Spleen (tissue), 11 donors: ENCODE data around the gene TNFSF13. TPM values are rescaled to one million over a fixed set of nuclear protein-coding genes. Genes with fewer than 3 reads are reported as not detected.

Source experiments
- DNase-seq: peaks from one replicate; pipeline ENCODE4 v3.0.0-alpha.2; 2020
- H3K27ac ChIP-seq, 8 donors: fragments of 200-600 bp; sonication (generic) in 7 of 8; 1 replicate in 4 of 8; 2 replicates in 4 of 8; pipeline versions ENCODE4 v1.5.0 to v1.8.0; 2016 to 2021; ENCODE audit warnings: inconsistent platforms in 4 of 8, mild to moderate bottlenecking in 4 of 8, moderate library complexity in 1 of 8
- H3K27me3 ChIP-seq, 7 donors: fragments of 200-600 bp; sonication (generic) in 6 of 7; replicated peaks in 1 of 7; 1 replicate in 4 of 7; 2 replicates in 3 of 7; pipeline versions ENCODE4 v1.5.0 to v1.8.0; 2016 to 2021; ENCODE audit warnings: inconsistent platforms in 3 of 7, mild to moderate bottlenecking in 1 of 7
- H3K36me3 ChIP-seq, 6 donors: fragments of 200-600 bp; sonication (generic) in 5 of 6; 1 replicate in 4 of 6; 2 replicates in 2 of 6; pipeline versions ENCODE4 v1.5.0 to v1.8.0; 2016 to 2021; ENCODE audit warnings: inconsistent platforms in 2 of 6
- H3K4me1 ChIP-seq, 6 donors: fragments of 200-600 bp; sonication (generic) in 5 of 6; 1 replicate in 3 of 6; 2 replicates in 3 of 6; pipeline versions ENCODE4 v1.5.0 to v1.8.0; 2016 to 2021; ENCODE audit warnings: inconsistent platforms in 3 of 6
- H3K4me3 ChIP-seq, 8 donors: fragments of 200-600 bp; sonication (generic) in 7 of 8; 1 replicate in 4 of 8; 2 replicates in 4 of 8; pipeline versions ENCODE4 v1.5.0 to v1.8.0; 2016 to 2021; ENCODE audit warnings: inconsistent platforms in 4 of 8, mild to moderate bottlenecking in 4 of 8, moderate library complexity in 2 of 8
- H3K9me3 ChIP-seq, 8 donors: fragments of 200-600 bp; sonication (generic) in 7 of 8; 1 replicate in 4 of 8; 2 replicates in 4 of 8; pipeline versions ENCODE4 v1.5.0 to v1.8.0; 2016 to 2021; ENCODE audit warnings: inconsistent platforms in 4 of 8
- CTCF ChIP-seq, 11 experiments: fragments of 200-600 bp in 7 of 11; fragments of 450-650 bp in 4 of 11; sonication (generic) in 4 of 11; IDR thresholded peaks in 8 of 11; conservative IDR thresholded peaks in 3 of 11; 1 replicate in 7 of 11; 2 replicates in 4 of 11; pipeline versions ENCODE4 v1.4.0 to v1.8.0; 2016 to 2021; ENCODE audit warnings: antibody characterized with exemption in 11 of 11, inconsistent platforms in 4 of 11, mild to moderate bottlenecking in 1 of 11
- POLR2A ChIP-seq, 3 donors: fragments of 450-650 bp; IDR thresholded peaks; one replicate each; pipeline ENCODE4 v1.5.1; 2017; ENCODE audit warnings: antibody characterized with exemption in 3 of 3, mild to moderate bottlenecking in 1 of 3
- POLR2AphosphoS5 ChIP-seq, 3 donors: sonication (generic); formaldehyde crosslinking; IDR thresholded peaks; one replicate each; pipeline ENCODE4 v1.5.1; 2017; ENCODE audit warnings: antibody characterized with exemption in 3 of 3
- WGBS, 5 donors: extraction: QIAGEN DNeasy Blood & Tissue Kit in 3 of 5; methylation state at CpG; one replicate each; pipeline versions ENCODE4 v1.1.5 to v1.1.7; 2013 to 2018; 5-methylcytosine and 5-hydroxymethylcytosine counted together
- intact Hi-C: fragments of 100-400 bp; cut with DNase I; formaldehyde crosslinking; loops from one replicate; pipeline ENCODE4 v1.15.0; 2023; ENCODE audit warnings: low total_unique reads
- polyA plus RNA-seq, 3 donors: library from polyadenylated mRNA; stranded (reverse); fragments of 200-250 nt; gene quantifications; one replicate each; pipeline ENCODE4 v1.2.1, GENCODE V29; 2013
- small RNA-seq, 4 donors: library from RNA; depleted of rRNA; stranded (forward); fragments of <200 nt; gene quantifications; one replicate each; pipeline ENCODE3, GENCODE V24; 2016
- total RNA-seq, 7 donors: library from RNA; depleted of rRNA in 3 of 7; stranded (reverse); fragments of >200 nt in 3 of 7; fragmentation: NEBNext Ultra II Directional in 4 of 7; extraction: Animal tissue kit (Norgen Biotek cat#: 25700) in 4 of 7; gene quantifications; one replicate each; pipeline versions ENCODE4 v1.1.0 to v1.2.1, GENCODE V29; 2016 to 2021
- donor health status: healthy with polysubstance abuse.
- donor health status: DM: no; HTN: no; CAD: no; lungs with moderate emphysema.
- donor health status: DM: no; HTN: no; CAD: no.
- donor health status: Bipolar disorder and iron deficiency.
- donor health status: healthy.
- donor health status: DM: no; HTN: no; CAD: no.
- donor health status: DM: yes; HTN: yes; CAD: no.

The TNFSF13 gene
- total and polyA plus RNA-seq, 10 donors, result 14.5 to 54.0 (median 25.7) TPM

GRCh38 chr17:7610641-7611040, 52.1 kb downstream of the TNFSF13 start:
- H3K9me3 ChIP-seq, result no peaks in the 10 kb centered on the region
- DNase-seq, result no peak
- H3K4me1 ChIP-seq, result peaks cover 21 to 63% (median 37%) of the 10 kb centered on the region in 6 donors
- H3K27ac ChIP-seq, result no peak overlapping the region
- intact Hi-C loops, result no loop called here
- peaks cover 0 to 45% (median 10%) of the 10 kb centered on the region in 6 donors for H3K36me3 ChIP-seq
- H3K27me3 ChIP-seq, result no peaks in the 10 kb centered on the region
- TF ChIP-seq CTCF (IDR thresholded peaks at IDR 0.05 in 8 of 11, conservative IDR thresholded peaks at IDR 0.05 in 3 of 11), result no peak
- TF ChIP-seq POLR2A (IDR thresholded peaks at IDR 0.05), result no peak
- TF ChIP-seq POLR2AphosphoS5 (IDR thresholded peaks at IDR 0.05), result no peak
- 90 to 100% (median 95%) methylated on average over 2 of the region's 2 CpGs for WGBS, 5 donors
- no peak overlapping the region for H3K4me3 ChIP-seq

Small RNA genes lying within 50 kb of the gene (small RNA-seq; reads per million reads assigned to genes)
- gene CD68 (0 to 0.07 (median 0) reads per million in 4 donors), gene RF00019 (0 reads per million in 4 donors), gene SNORA48 (0 reads per million in 4 donors), gene SNORD10 (0 reads per million in 4 donors)

Other genes with a start within 250 kb of the TNFSF13 start
Only the 30 nearest of the 31 such genes appear.
- 10 to 100 TPM; 16.5 to 53.9 (median 44.3) TPM for gene NEURL4, start 229.4 kb upstream of the TNFSF13 start, total RNA-seq
- gene NEURL4, start 229.4 kb upstream of the TNFSF13 start, polyA plus RNA-seq, result 10 to 100 TPM; 17.6 to 48.6 (median 36.3) TPM
- 100 to 1,000 TPM; 118 to 312 (median 208) TPM for gene ACAP1, start 222.2 kb upstream of the TNFSF13 start, total RNA-seq
- 100 to 1,000 TPM; 126 to 266 (median 245) TPM for gene ACAP1, start 222.2 kb upstream of the TNFSF13 start, polyA plus RNA-seq
- 10 to 100 TPM in 1 of 7 donors, 1 to 10 TPM in 6; 7.7 to 10.0 (median 9.1) TPM for gene KCTD11, start 206.6 kb upstream of the TNFSF13 start, total RNA-seq
- 10 to 100 TPM in 1 of 3 donors, 1 to 10 TPM in 2; 5.4 to 12.0 (median 6.0) TPM for gene KCTD11, start 206.6 kb upstream of the TNFSF13 start, polyA plus RNA-seq
- not detected for gene TMEM95, start 203.6 kb upstream of the TNFSF13 start, total RNA-seq
- not detected for gene TMEM95, start 203.6 kb upstream of the TNFSF13 start, polyA plus RNA-seq
- 10 to 100 TPM in 1 of 7 donors, 1 to 10 TPM in 6; 4.2 to 16.2 (median 6.4) TPM for gene TNK1, start 177.7 kb upstream of the TNFSF13 start, total RNA-seq
- gene TNK1, start 177.7 kb upstream of the TNFSF13 start, polyA plus RNA-seq, result 1 to 10 TPM; 6.6 to 8.7 (median 8.3) TPM
- 10 to 100 TPM; 34.1 to 63.2 (median 51.1) TPM for gene PLSCR3, start 164.2 kb upstream of the TNFSF13 start, total RNA-seq
- 10 to 100 TPM; 31.3 to 45.9 (median 33.3) TPM for gene PLSCR3, start 164.2 kb upstream of the TNFSF13 start, polyA plus RNA-seq
- 10 to 100 TPM; 39.1 to 82.5 (median 50.3) TPM for gene TMEM256, start 154.7 kb upstream of the TNFSF13 start, total RNA-seq
- gene TMEM256, start 154.7 kb upstream of the TNFSF13 start, polyA plus RNA-seq, result 100 to 1,000 TPM; 175 to 193 (median 179) TPM
- 10 to 100 TPM in 6 of 7 donors, 1 to 10 TPM in 1; 8.7 to 23.0 (median 13.0) TPM for gene NLGN2, start 150.9 kb upstream of the TNFSF13 start, total RNA-seq
- 1 to 10 TPM; 2.2 to 6.5 (median 4.3) TPM for gene NLGN2, start 150.9 kb upstream of the TNFSF13 start, polyA plus RNA-seq
- not detected for gene SPEM1, start 138.4 kb upstream of the TNFSF13 start, total RNA-seq
- gene SPEM1, start 138.4 kb upstream of the TNFSF13 start, polyA plus RNA-seq, result not detected
- gene SPEM2, start 133.1 kb upstream of the TNFSF13 start, total RNA-seq, result not detected
- gene SPEM2, start 133.1 kb upstream of the TNFSF13 start, polyA plus RNA-seq, result not detected
- not detected for gene SPEM3, start 129.9 kb upstream of the TNFSF13 start, total RNA-seq
- gene SPEM3, start 129.9 kb upstream of the TNFSF13 start, polyA plus RNA-seq, result not detected
- gene TMEM102, start 123.3 kb upstream of the TNFSF13 start, total RNA-seq, result 10 to 100 TPM in 5 of 7 donors, 1 to 10 TPM in 2; 7.1 to 17.4 (median 10.9) TPM
- gene TMEM102, start 123.3 kb upstream of the TNFSF13 start, polyA plus RNA-seq, result 1 to 10 TPM; 4.7 to 9.8 (median 7.8) TPM
- gene FGF11, start 119.2 kb upstream of the TNFSF13 start, total RNA-seq, result 1 to 10 TPM; 1.0 to 5.5 (median 3.2) TPM
- 1 to 10 TPM; 1.5 to 3.5 (median 2.0) TPM for gene FGF11, start 119.2 kb upstream of the TNFSF13 start, polyA plus RNA-seq
- 10 to 100 TPM in 5 of 7 donors, 1 to 10 TPM in 2; 7.3 to 12.9 (median 11.4) TPM for gene CHRNB1, start 113.7 kb upstream of the TNFSF13 start, total RNA-seq
- 10 to 100 TPM in 2 of 3 donors, 1 to 10 TPM in 1; 7.3 to 12.4 (median 11.1) TPM for gene CHRNB1, start 113.7 kb upstream of the TNFSF13 start, polyA plus RNA-seq
- gene ZBTB4, start 79.1 kb upstream of the TNFSF13 start, total RNA-seq, result 10 to 100 TPM; 38.7 to 68.8 (median 46.5) TPM
- gene ZBTB4, start 79.1 kb upstream of the TNFSF13 start, polyA plus RNA-seq, result 10 to 100 TPM; 10.5 to 23.7 (median 12.3) TPM
- gene SLC35G6, start 77.3 kb upstream of the TNFSF13 start, total RNA-seq, result not detected
- under 1 TPM in 1 of 3 donors, not detected in 2; 0.13 TPM for gene SLC35G6, start 77.3 kb upstream of the TNFSF13 start, polyA plus RNA-seq
- 100 to 1,000 TPM; 108 to 196 (median 173) TPM for gene POLR2A, start 74.4 kb upstream of the TNFSF13 start, total RNA-seq
- 10 to 100 TPM in 1 of 3 donors, 1 to 10 TPM in 2; 8.2 to 26.0 (median 8.8) TPM for gene POLR2A, start 74.4 kb upstream of the TNFSF13 start, polyA plus RNA-seq
- gene TNFSF12, start 9.7 kb upstream of the TNFSF13 start, total RNA-seq, result 10 to 100 TPM; 37.4 to 64.6 (median 60.5) TPM
- gene TNFSF12, start 9.7 kb upstream of the TNFSF13 start, polyA plus RNA-seq, result 10 to 100 TPM; 46.5 to 65.0 (median 49.3) TPM
- 10 to 100 TPM; 36.3 to 71.7 (median 42.9) TPM for gene SENP3, start 3.2 kb downstream of the TNFSF13 start, total RNA-seq
- gene SENP3, start 3.2 kb downstream of the TNFSF13 start, polyA plus RNA-seq, result 10 to 100 TPM; 43.1 to 52.7 (median 45.6) TPM
- 100 to 1,000 TPM; 177 to 387 (median 271) TPM for gene CD68, start 20.9 kb downstream of the TNFSF13 start, total RNA-seq
- 100 to 1,000 TPM in 1 of 3 donors, 10 to 100 TPM in 2; 52.5 to 236 (median 86.1) TPM for gene CD68, start 20.9 kb downstream of the TNFSF13 start, polyA plus RNA-seq
- 100 to 1,000 TPM in 1 of 7 donors, 10 to 100 TPM in 6; 35.5 to 163 (median 51.2) TPM for gene MPDU1, start 25.1 kb downstream of the TNFSF13 start, total RNA-seq
- gene MPDU1, start 25.1 kb downstream of the TNFSF13 start, polyA plus RNA-seq, result 10 to 100 TPM; 42.7 to 73.0 (median 59.5) TPM
- gene SOX15, start 31.3 kb downstream of the TNFSF13 start, total RNA-seq, result 1 to 10 TPM in 1 of 7 donors, under 1 TPM in 2, not detected in 4; 0.41 to 1.7 (median 0.64) TPM
- under 1 TPM; 0.20 to 0.44 (median 0.32) TPM for gene SOX15, start 31.3 kb downstream of the TNFSF13 start, polyA plus RNA-seq
- 10 to 100 TPM; 17.7 to 29.3 (median 26.7) TPM for gene FXR2, start 56.1 kb downstream of the TNFSF13 start, total RNA-seq
- gene FXR2, start 56.1 kb downstream of the TNFSF13 start, polyA plus RNA-seq, result 10 to 100 TPM; 18.9 to 26.9 (median 20.4) TPM
- 10 to 100 TPM; 65.1 to 98.6 (median 80.6) TPM for gene SAT2, start 69.1 kb downstream of the TNFSF13 start, total RNA-seq
- gene SAT2, start 69.1 kb downstream of the TNFSF13 start, polyA plus RNA-seq, result 100 to 1,000 TPM; 116 to 229 (median 191) TPM
- gene SHBG, start 71.4 kb downstream of the TNFSF13 start, total RNA-seq, result 1 to 10 TPM in 2 of 7 donors, under 1 TPM in 3, not detected in 2; 0.49 to 1.9 (median 0.70) TPM
- under 1 TPM; 0.27 to 0.35 (median 0.28) TPM for gene SHBG, start 71.4 kb downstream of the TNFSF13 start, polyA plus RNA-seq
- 10 to 100 TPM in 1 of 7 donors, 1 to 10 TPM in 6; 3.8 to 10.1 (median 5.1) TPM for gene ATP1B2, start 92.2 kb downstream of the TNFSF13 start, total RNA-seq
- under 1 TPM; 0.26 to 0.56 (median 0.54) TPM for gene ATP1B2, start 92.2 kb downstream of the TNFSF13 start, polyA plus RNA-seq
- 10 to 100 TPM; 37.0 to 83.9 (median 58.5) TPM for gene TP53, start 128.7 kb downstream of the TNFSF13 start, total RNA-seq
- gene TP53, start 128.7 kb downstream of the TNFSF13 start, polyA plus RNA-seq, result 10 to 100 TPM; 33.6 to 48.1 (median 40.1) TPM
- gene WRAP53, start 129.7 kb downstream of the TNFSF13 start, total RNA-seq, result 10 to 100 TPM in 1 of 7 donors, 1 to 10 TPM in 6; 8.5 to 10.6 (median 9.5) TPM
- 10 to 100 TPM; 13.3 to 21.8 (median 16.4) TPM for gene WRAP53, start 129.7 kb downstream of the TNFSF13 start, polyA plus RNA-seq
- under 1 TPM in 6 of 7 donors, not detected in 1; 0.17 to 0.60 (median 0.29) TPM for gene EFNB3, start 146.5 kb downstream of the TNFSF13 start, total RNA-seq
- gene EFNB3, start 146.5 kb downstream of the TNFSF13 start, polyA plus RNA-seq, result under 1 TPM; 0.04 to 0.11 (median 0.06) TPM
- gene DNAH2, start 159.0 kb downstream of the TNFSF13 start, total RNA-seq, result 1 to 10 TPM in 1 of 7 donors, under 1 TPM in 5, not detected in 1; 0.13 to 1.1 (median 0.23) TPM
- under 1 TPM; 0.02 to 0.03 (median 0.02) TPM for gene DNAH2, start 159.0 kb downstream of the TNFSF13 start, polyA plus RNA-seq